Neural crest cell (in vitro differentiated cells): ENCODE measurements around the gene FGD1. TPM values are rescaled to one million over a fixed set of nuclear protein-coding genes. Genes with fewer than 3 reads are reported as not detected.
"Not testable (repeated sequence)": the region's sequence is repeated elsewhere in the genome, so short reads cannot be mapped to it uniquely, and the experiment has no call there.

Experiments
- DNase-seq: peaks from one replicate; pipeline ENCODE4 v3.0.0; 2021; ENCODE audit warnings: low read depth, mixed read lengths, low spot score
- H3K27ac Mint-ChIP-seq: one replicate; pipeline ENCODE4 v1.8.0; 2021; ENCODE audit warnings: mild to moderate bottlenecking, mixed read lengths; ENCODE audit not compliant: unreplicated experiment
- H3K27me3 Mint-ChIP-seq: 2 replicates; pipeline ENCODE4 v1.8.0; 2021; ENCODE audit warnings: low read depth, mild to moderate bottlenecking, mixed read lengths
- H3K36me3 Mint-ChIP-seq: 2 replicates; pipeline ENCODE4 v1.8.0; 2021; ENCODE audit warnings: low read depth, mild to moderate bottlenecking, mixed read lengths
- H3K4me1 Mint-ChIP-seq: 2 replicates; pipeline ENCODE4 v1.8.0; 2021; ENCODE audit warnings: mixed read lengths
- H3K4me3 Mint-ChIP-seq: one replicate; pipeline ENCODE4 v1.8.0; 2021; ENCODE audit warnings: mild to moderate bottlenecking, mixed read lengths
- H3K9me3 Mint-ChIP-seq: 2 replicates; pipeline ENCODE4 v1.8.0; 2021; ENCODE audit warnings: mixed read lengths
- CTCF ChIP-seq: fragments of 200-600 bp; sonication (generic); conservative IDR thresholded peaks from 2 replicates; pipeline ENCODE4 v1.5.0; 2021; ENCODE audit warnings: antibody characterized with exemption, mild to moderate bottlenecking
- total RNA-seq: library from RNA; stranded (reverse); gene quantifications from 2 replicates; pipeline ENCODE4 v1.2.1, GENCODE V29; 2021

The FGD1 gene
- total RNA-seq, 1 donor from 2014 or later: 36.6 TPM

- Mint-ChIP-seq H3K27me3 (no peaks in the 10 kb centered on the region), H3K36me3 (peaks cover 11% of the 10 kb centered on the region), H3K9me3 (peaks cover 11% of the 10 kb centered on the region), H3K4me3 (peak overlapping the region; percentile 89), H3K27ac (peak overlapping the region; percentile 64), H3K4me1 (peaks cover 49% of the 10 kb centered on the region)
- TF ChIP-seq CTCF: no peak
- DNase-seq: no peak
Observed at GRCh38 chrX:54494989-54495813, 833 bp downstream of the FGD1 start.

GRCh38 chrX:54494166-54494988 is 1.7 kb downstream of the FGD1 start:
- Mint-ChIP-seq H3K9me3 (peaks cover 9% of the 10 kb centered on the region), H3K36me3 (peaks cover 17% of the 10 kb centered on the region), H3K27me3 (no peaks in the 10 kb centered on the region), H3K4me1 (peaks cover 48% of the 10 kb centered on the region), H3K27ac (no peak overlapping the region), H3K4me3 (peak overlapping the region; percentile 89)
- DNase-seq: no peak
- no peak for TF ChIP-seq CTCF

- Mint-ChIP-seq H3K4me3 (peak overlapping the region; percentile 76), H3K4me1 (peaks cover 42% of the 10 kb centered on the region), H3K36me3 (peaks cover 22% of the 10 kb centered on the region), H3K27ac (no peak overlapping the region), H3K9me3 (peaks cover 14% of the 10 kb centered on the region), H3K27me3 (no peaks in the 10 kb centered on the region)
- TF ChIP-seq CTCF: no peak
- DNase-seq: no peak
Observed at GRCh38 chrX:54492340-54492739, 3.7 kb downstream of the FGD1 start.

- H3K27me3 Mint-ChIP-seq, H3K27ac Mint-ChIP-seq, DNase-seq, H3K4me3 Mint-ChIP-seq: not testable (repeated sequence)
- H3K4me1 Mint-ChIP-seq: peaks cover 40% of the 10 kb centered on the region
- H3K9me3 Mint-ChIP-seq: peaks cover 10% of the 10 kb centered on the region
- peaks cover 18% of the 10 kb centered on the region for H3K36me3 Mint-ChIP-seq
Observed at GRCh38 chrX:54489819-54490218, 6.2 kb downstream of the FGD1 start.

- DNase-seq: no peak
- peaks cover 8% of the 10 kb centered on the region for H3K36me3 Mint-ChIP-seq
- H3K4me3 Mint-ChIP-seq: peak overlapping the region; percentile 38
- H3K4me1 Mint-ChIP-seq: peaks cover 48% of the 10 kb centered on the region
- peaks cover 5% of the 10 kb centered on the region for H3K9me3 Mint-ChIP-seq
- no peaks in the 10 kb centered on the region for H3K27me3 Mint-ChIP-seq
- H3K27ac Mint-ChIP-seq: no peak overlapping the region
- no peak for TF ChIP-seq CTCF
Observed at GRCh38 chrX:54484666-54485065, 11.4 kb downstream of the FGD1 start.
